Thoracic aorta (tissue), 2 donors: ENCODE data around the gene MRPS2. TPM values are rescaled to one million over a fixed set of nuclear protein-coding genes. Genes with fewer than 3 reads are reported as not detected.

Experiments
- ATAC-seq: fragments of 150-250 bp; one replicate; pipeline ENCODE4 v1.8.0; 2017; ENCODE audit warnings: low read depth; ENCODE audit not compliant: insufficient number of reproducible peaks, low FRiP score
- DNase-seq: peaks from one replicate; pipeline ENCODE4 v3.0.0-alpha.2; 2020; ENCODE audit warnings: low spot score
- H3K27ac ChIP-seq, 2 donors: fragments of 200-600 bp; sonication (generic); 1 replicate in 1 of 2; 2 replicates in 1 of 2; pipeline ENCODE4 v1.5.1; 2016; ENCODE audit warnings: mild to moderate bottlenecking in 2 of 2, moderate library complexity in 2 of 2
- H3K27me3 ChIP-seq: fragments of 200-600 bp; sonication (generic); replicated peaks from 2 replicates; pipeline ENCODE4 v1.6.0; 2016; ENCODE audit warnings: mild to moderate bottlenecking; ENCODE audit not compliant: insufficient read depth
- H3K36me3 ChIP-seq: fragments of 200-600 bp; sonication (generic); one replicate; pipeline ENCODE4 v1.5.1; 2016
- H3K4me1 ChIP-seq, 2 donors: fragments of 200-600 bp; sonication (generic); 1 replicate in 1 of 2; 2 replicates in 1 of 2; pipeline versions ENCODE4 v1.5.1 to v1.6.0; 2016; ENCODE audit warnings: low read depth in 2 of 2, mild to moderate bottlenecking in 1 of 2; ENCODE audit not compliant: control insufficient read depth in 1 of 2
- H3K4me3 ChIP-seq: fragments of 200-600 bp; sonication (generic); 2 replicates; pipeline ENCODE4 v1.5.1; 2016; ENCODE audit warnings: mild to moderate bottlenecking
- H3K9me3 ChIP-seq: fragments of 200-600 bp; sonication (generic); 2 replicates; pipeline ENCODE4 v1.5.1; 2016
- CTCF ChIP-seq: fragments of 200-600 bp; sonication (generic); IDR thresholded peaks from one replicate; pipeline ENCODE4 v1.5.1; 2019; ENCODE audit warnings: antibody characterized with exemption
- total RNA-seq, 2 donors: library from RNA; depleted of rRNA; stranded (reverse); fragments of >200 nt; gene quantifications; one replicate each; pipeline versions ENCODE4 v1.1.0 to v1.2.3, GENCODE V29; 2016

MRPS2 gene
- total RNA-seq, 2 donors from 2014 or later, result 31.5 to 32.2 TPM

- Histone ChIP-seq H3K36me3 (no peaks in the 10 kb centered on the region), H3K4me3 (no peak overlapping the region), H3K27ac (no peak overlapping the region), H3K4me1 (no peaks in the 10 kb centered on the region), H3K27me3 (no peaks in the 10 kb centered on the region), H3K9me3 (no peaks in the 10 kb centered on the region)
- DNase-seq (no peak), ATAC-seq (no peak)
- TF ChIP-seq CTCF, result no peak
Observed at GRCh38 chr9:135552021-135552697, 51.7 kb downstream of the MRPS2 start.

GRCh38 chr9:135552698-135553171 is 52.3 kb downstream of the MRPS2 start:
- H3K36me3 ChIP-seq, result no peaks in the 10 kb centered on the region
- no peak overlapping the region for H3K4me3 ChIP-seq
- H3K27me3 ChIP-seq, result no peaks in the 10 kb centered on the region
- no peak for DNase-seq
- no peak overlapping the region for H3K27ac ChIP-seq
- TF ChIP-seq CTCF, result no peak
- no peak for ATAC-seq
- no peaks in the 10 kb centered on the region for H3K4me1 ChIP-seq
- H3K9me3 ChIP-seq, result no peaks in the 10 kb centered on the region

Other genes with a start within 250 kb of the MRPS2 start
- 10 to 100 TPM; 11.9 to 17.6 TPM for gene PPP1R26, start 20.9 kb upstream of the MRPS2 start, total RNA-seq
- not detected for gene LCN1, start 20.8 kb downstream of the MRPS2 start, total RNA-seq
- not detected for gene OBP2A, start 45.4 kb downstream of the MRPS2 start, total RNA-seq
- gene PAEP, start 61.1 kb downstream of the MRPS2 start, total RNA-seq, result not detected
- gene GLT6D1, start 138.9 kb downstream of the MRPS2 start, total RNA-seq, result not detected
- gene LCN9, start 162.6 kb downstream of the MRPS2 start, total RNA-seq, result not detected
- not detected for gene SOHLH1, start 198.8 kb downstream of the MRPS2 start, total RNA-seq
- gene KCNT1, start 201.5 kb downstream of the MRPS2 start, total RNA-seq, result under 1 TPM; 0.28 to 0.54 TPM